CD8-positive, alpha-beta memory T cell (primary cell): ENCODE results near the gene MARK2. TPM values are rescaled to one million over a fixed set of nuclear protein-coding genes. Genes with fewer than 3 reads are reported as not detected.

Experiments used
- CTCF ChIA-PET: fragments of 350-600 bp; sonication (Branson Sonifier 250); formaldehyde crosslinking; loops from one replicate; lab custom pipeline; 2021; ENCODE audit warnings: antibody characterized with exemption; lab: Charles Lee
- POLR2A ChIA-PET: fragments of 350-600 bp; sonication (Branson Sonifier 250); formaldehyde crosslinking; loops from one replicate; lab custom pipeline; 2021; ENCODE audit warnings: antibody characterized with exemption; lab: Charles Lee
- DNase-seq, 5 donors: peaks; one replicate each; pipeline versions ENCODE4 v3.0.0 to v3.0.0-alpha.2; 2020 to 2022; ENCODE audit warnings: mixed read lengths in 1 of 5
- H3K27ac ChIP-seq: one replicate; pipeline ENCODE4 v1.7.0; 2013; ENCODE audit warnings: low read depth, mild to moderate bottlenecking, low read length, moderate library complexity
- H3K27me3 ChIP-seq: 2 replicates; pipeline ENCODE4 v1.7.0; 2013; ENCODE audit warnings: low read length, mild to moderate bottlenecking; ENCODE audit not compliant: insufficient read depth, poor library complexity, severe bottlenecking
- H3K36me3 ChIP-seq: 2 replicates; pipeline ENCODE4 v1.7.0; 2013; ENCODE audit warnings: mild to moderate bottlenecking, low read length, moderate library complexity; ENCODE audit not compliant: insufficient read depth
- H3K4me1 ChIP-seq: 2 replicates; pipeline ENCODE4 v1.7.0; 2013; ENCODE audit warnings: mild to moderate bottlenecking, low read length, moderate library complexity; ENCODE audit not compliant: insufficient read depth
- H3K4me3 ChIP-seq: 2 replicates; pipeline ENCODE4 v1.7.0; 2013; ENCODE audit warnings: mild to moderate bottlenecking, low read length
- H3K9me3 ChIP-seq: 2 replicates; pipeline ENCODE4 v1.7.0; 2013; ENCODE audit warnings: mild to moderate bottlenecking, low read length
- H3K27ac Mint-ChIP-seq, 8 donors: one replicate each; pipeline ENCODE4 v1.8.0; 2020 to 2021; ENCODE audit warnings: mixed read lengths in 8 of 8, mild to moderate bottlenecking in 6 of 8, inconsistent platforms in 3 of 8, moderate library complexity in 3 of 8
- H3K27me3 Mint-ChIP-seq, 2 donors: one replicate each; pipeline ENCODE4 v1.8.0; 2020 to 2021; ENCODE audit warnings: mixed read lengths in 2 of 2, mild to moderate bottlenecking in 1 of 2, moderate library complexity in 1 of 2
- H3K36me3 Mint-ChIP-seq, 3 donors: one replicate each; pipeline ENCODE4 v1.8.0; 2020 to 2021; ENCODE audit warnings: mixed read lengths in 3 of 3, inconsistent platforms in 1 of 3, mild to moderate bottlenecking in 1 of 3
- H3K4me1 Mint-ChIP-seq, 3 donors: one replicate each; pipeline ENCODE4 v1.8.0; 2020 to 2021; ENCODE audit warnings: mixed read lengths in 3 of 3, inconsistent platforms in 1 of 3, mild to moderate bottlenecking in 1 of 3
- H3K4me3 Mint-ChIP-seq, 7 donors: one replicate each; pipeline ENCODE4 v1.8.0; 2020 to 2021; ENCODE audit warnings: mixed read lengths in 7 of 7, mild to moderate bottlenecking in 6 of 7, moderate library complexity in 4 of 7, inconsistent platforms in 2 of 7
- H3K9me3 Mint-ChIP-seq, 5 donors: one replicate each; pipeline ENCODE4 v1.8.0; 2020 to 2022; ENCODE audit warnings: mixed read lengths in 5 of 5, mild to moderate bottlenecking in 3 of 5, moderate library complexity in 2 of 5, inconsistent platforms in 1 of 5
- polyA plus RNA-seq: library from polyadenylated mRNA; unstranded; fragments of 300-500 nt; fragmentation: Illumina TruSeq; gene quantifications from one replicate; pipeline ENCODE4 v1.2.3, GENCODE V29; 2021
- total RNA-seq, 2 experiments: library from RNA; stranded (reverse); gene quantifications; one replicate each; pipeline ENCODE4 v1.2.3, GENCODE V29; 2021

MARK2 gene
- total and polyA plus RNA-seq, 3 experiments from 2014 or later = 34.5 to 72.5 (median 38.0) TPM

GRCh38 chr11:63875506-63876065 lies 36.7 kb downstream of the MARK2 start:
- peaks cover 56 to 86% (median 69%) of the 10 kb centered on the region in 3 donors for H3K4me1 Mint-ChIP-seq
- Histone ChIP-seq H3K36me3 (no peaks in the 10 kb centered on the region), H3K27ac (no peak overlapping the region), H3K4me3 (no peak overlapping the region), H3K27me3 (no peaks in the 10 kb centered on the region), H3K4me1 (peaks cover 57% of the 10 kb centered on the region), H3K9me3 (no peaks in the 10 kb centered on the region)
- no peak for DNase-seq
- H3K4me3 Mint-ChIP-seq = no peak overlapping the region
- peak overlapping the region in 4 of 8 donors; percentile 20 to 54 (median 32) for H3K27ac Mint-ChIP-seq
- CTCF ChIA-PET = interaction anchor here (0.6 to 3.3 kb wide), 5 partner anchors 12 to 88 kb away, joined by 3 to 16 read pairs (median 5); no protein-coding TSS in a partner anchor
- H3K27me3 Mint-ChIP-seq = peaks cover 0 to 1% of the 10 kb centered on the region in 2 donors
- no peaks in the 10 kb centered on the region for H3K9me3 Mint-ChIP-seq
- peaks cover 0 to 41% (median 2%) of the 10 kb centered on the region in 3 donors for H3K36me3 Mint-ChIP-seq
- POLR2A ChIA-PET = no interaction called here

GRCh38 chr11:63876616-63877015 lies 37.7 kb downstream of the MARK2 start:
- Mint-ChIP-seq H3K27me3 (peaks cover 0 to 1% of the 10 kb centered on the region in 2 donors), H3K9me3 (no peaks in the 10 kb centered on the region), H3K4me3 (no peak overlapping the region), H3K36me3 (peaks cover 0 to 43% (median 2%) of the 10 kb centered on the region in 3 donors), H3K27ac (peak overlapping the region in 1 of 8 donors; percentile 17), H3K4me1 (peaks cover 59 to 86% (median 72%) of the 10 kb centered on the region in 3 donors)
- Histone ChIP-seq H3K9me3 (no peaks in the 10 kb centered on the region), H3K27me3 (no peaks in the 10 kb centered on the region), H3K4me3 (no peak overlapping the region), H3K27ac (no peak overlapping the region), H3K36me3 (no peaks in the 10 kb centered on the region), H3K4me1 (peaks cover 59% of the 10 kb centered on the region)
- POLR2A ChIA-PET = interaction anchor here (0.7 kb wide), 1 partner anchor 76 kb away, joined by 11 read pairs; no protein-coding TSS in a partner anchor
- no peak for DNase-seq
- CTCF ChIA-PET = interaction anchor here (1.3 to 2.2 kb wide), 2 partner anchors 10 to 11 kb away, joined by 3 to 5 read pairs; no protein-coding TSS in a partner anchor

- no peaks in the 10 kb centered on the region for H3K27me3 ChIP-seq
- H3K36me3 ChIP-seq = no peaks in the 10 kb centered on the region
- Mint-ChIP-seq H3K36me3 (peaks cover 0 to 45% (median 2%) of the 10 kb centered on the region in 3 donors), H3K4me3 (no peak overlapping the region), H3K27me3 (peaks cover 0 to 1% of the 10 kb centered on the region in 2 donors), H3K27ac (peak overlapping the region in 5 of 8 donors; percentile 39 to 94 (median 69)), H3K9me3 (no peaks in the 10 kb centered on the region), H3K4me1 (peaks cover 56 to 83% (median 69%) of the 10 kb centered on the region in 3 donors)
- CTCF ChIA-PET = interaction anchor here (1.3 to 1.4 kb wide), 2 partner anchors 8 to 10 kb away, joined by 3 to 4 read pairs; no protein-coding TSS in a partner anchor
- H3K9me3 ChIP-seq = no peaks in the 10 kb centered on the region
- no peak overlapping the region for H3K4me3 ChIP-seq
- POLR2A ChIA-PET = no interaction called here
- peaks cover 55% of the 10 kb centered on the region for H3K4me1 ChIP-seq
- no peak overlapping the region for H3K27ac ChIP-seq
- no peak for DNase-seq
These were observed 38.8 kb downstream of the MARK2 start for GRCh38 chr11:63877658-63878241.

- POLR2A ChIA-PET = no interaction called here
- Histone ChIP-seq H3K9me3 (no peaks in the 10 kb centered on the region), H3K4me1 (peaks cover 57% of the 10 kb centered on the region), H3K36me3 (no peaks in the 10 kb centered on the region), H3K27ac (no peak overlapping the region), H3K4me3 (no peak overlapping the region), H3K27me3 (no peaks in the 10 kb centered on the region)
- H3K36me3 Mint-ChIP-seq = peaks cover 0 to 35% (median 2%) of the 10 kb centered on the region in 3 donors
- H3K27me3 Mint-ChIP-seq = peaks cover 0 to 1% of the 10 kb centered on the region in 2 donors
- peak overlapping the region; percentile 1 to 70 (median 33) for H3K27ac Mint-ChIP-seq
- DNase-seq = no peak
- CTCF ChIA-PET = no interaction called here
- H3K4me1 Mint-ChIP-seq = peaks cover 52 to 83% (median 73%) of the 10 kb centered on the region in 3 donors
- no peaks in the 10 kb centered on the region for H3K9me3 Mint-ChIP-seq
- peak overlapping the region in 3 of 7 donors; percentile 8 to 32 (median 24) for H3K4me3 Mint-ChIP-seq
These were observed 40.9 kb downstream of the MARK2 start for GRCh38 chr11:63879598-63880402.

- Mint-ChIP-seq H3K4me1 (peaks cover 51 to 82% (median 76%) of the 10 kb centered on the region in 3 donors), H3K36me3 (peaks cover 0 to 34% (median 2%) of the 10 kb centered on the region in 3 donors), H3K27me3 (peaks cover 0 to 1% of the 10 kb centered on the region in 2 donors), H3K9me3 (no peaks in the 10 kb centered on the region), H3K27ac (peak overlapping the region; percentile 1 to 85 (median 24)), H3K4me3 (peak overlapping the region in 4 of 7 donors; percentile 0 to 45 (median 28))
- CTCF ChIA-PET = no interaction called here
- H3K4me1 ChIP-seq = peaks cover 60% of the 10 kb centered on the region
- no peaks in the 10 kb centered on the region for H3K9me3 ChIP-seq
- H3K36me3 ChIP-seq = no peaks in the 10 kb centered on the region
- POLR2A ChIA-PET = no interaction called here
- H3K27me3 ChIP-seq = no peaks in the 10 kb centered on the region
- DNase-seq = no peak
- H3K4me3 ChIP-seq = no peak overlapping the region
- H3K27ac ChIP-seq = no peak overlapping the region
These were observed 41.5 kb downstream of the MARK2 start for GRCh38 chr11:63880403-63880790.

- Histone ChIP-seq H3K9me3 (no peaks in the 10 kb centered on the region), H3K4me1 (peaks cover 68% of the 10 kb centered on the region), H3K27me3 (no peaks in the 10 kb centered on the region), H3K27ac (no peak overlapping the region), H3K36me3 (no peaks in the 10 kb centered on the region), H3K4me3 (no peak overlapping the region)
- H3K4me3 Mint-ChIP-seq = peak overlapping the region in 1 of 7 donors; percentile 23
- DNase-seq = peak in 1 of 5 donors; percentile 65
- ChIA-PET POLR2A (no interaction called here), CTCF (interaction anchor here (0.7 to 1.5 kb wide), 4 partner anchors 13 to 62 kb away, joined by 3 to 7 read pairs (median 3); partner anchors contain the start of gene MARK2)
- peaks cover 57 to 83% (median 78%) of the 10 kb centered on the region in 3 donors for H3K4me1 Mint-ChIP-seq
- no peaks in the 10 kb centered on the region for H3K9me3 Mint-ChIP-seq
- H3K27ac Mint-ChIP-seq = peak overlapping the region; percentile 21 to 79 (median 62)
- H3K36me3 Mint-ChIP-seq = peaks cover 0 to 24% (median 2%) of the 10 kb centered on the region in 3 donors
- H3K27me3 Mint-ChIP-seq = peaks cover 0 to 1% of the 10 kb centered on the region in 2 donors
These were observed 43.8 kb downstream of the MARK2 start for GRCh38 chr11:63882555-63883242.

GRCh38 chr11:63883791-63884190 lies 44.9 kb downstream of the MARK2 start:
- DNase-seq = no peak
- H3K9me3 Mint-ChIP-seq = no peaks in the 10 kb centered on the region
- Histone ChIP-seq H3K4me3 (no peak overlapping the region), H3K9me3 (no peaks in the 10 kb centered on the region), H3K27me3 (no peaks in the 10 kb centered on the region), H3K27ac (no peak overlapping the region), H3K36me3 (no peaks in the 10 kb centered on the region), H3K4me1 (peaks cover 74% of the 10 kb centered on the region)
- no peaks in the 10 kb centered on the region for H3K27me3 Mint-ChIP-seq
- ChIA-PET POLR2A (no interaction called here), CTCF (interaction anchor here (0.7 to 1.5 kb wide), 4 partner anchors 14 to 62 kb away, joined by 3 to 7 read pairs (median 3); partner anchors contain the start of gene MARK2)
- peak overlapping the region; percentile 21 to 87 (median 68) for H3K27ac Mint-ChIP-seq
- peaks cover 61 to 83% (median 79%) of the 10 kb centered on the region in 3 donors for H3K4me1 Mint-ChIP-seq
- H3K4me3 Mint-ChIP-seq = peak overlapping the region in 1 of 7 donors; percentile 13
- H3K36me3 Mint-ChIP-seq = peaks cover 0 to 16% (median under 1%) of the 10 kb centered on the region in 3 donors
